Stimulated activated CD8-positive, alpha-beta memory T cell treated with anti-CD3 and anti-CD28 coated beads, Interleukin-7, amount 100 ng/mL, for 1 hour (primary cell): ENCODE data around the gene FEM1C.

Source experiments
- DNase-seq, 2 donors: peaks; one replicate each; pipeline ENCODE4 v3.0.0-alpha.2; 2020; ENCODE audit warnings: low read depth in 2 of 2

FEM1C gene

DNA sequence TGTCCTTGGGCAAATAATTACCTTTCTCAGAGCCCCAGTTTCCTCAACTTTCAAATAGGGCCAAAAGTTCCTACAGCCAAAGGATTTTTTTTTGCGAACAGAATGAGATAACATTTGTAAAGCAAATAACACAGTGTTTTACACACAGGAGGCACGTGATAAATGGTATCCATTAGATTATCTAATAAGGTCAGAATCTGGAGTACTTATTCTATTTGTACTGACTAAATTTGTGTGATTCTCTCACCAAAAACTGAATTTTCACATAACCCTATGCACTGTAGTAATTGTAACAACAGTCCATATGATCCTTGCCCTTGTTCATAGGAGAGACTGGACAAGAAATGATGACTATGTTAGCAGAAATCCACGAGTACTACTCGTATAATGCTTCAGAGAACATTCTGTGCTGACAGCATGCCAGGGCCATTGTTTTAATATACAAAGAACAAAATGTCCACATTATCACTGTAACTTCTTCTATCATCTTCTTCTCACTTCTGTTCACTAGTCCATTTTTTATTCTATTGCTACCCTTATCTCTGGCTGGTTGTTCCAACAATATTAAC is 13.9 kb upstream of the FEM1C start:
- DNase-seq: no peak

- DNase-seq: no peak
Observed at GRCh38 chr5:115557667-115558387, 13.3 kb upstream of the FEM1C start.

DNA sequence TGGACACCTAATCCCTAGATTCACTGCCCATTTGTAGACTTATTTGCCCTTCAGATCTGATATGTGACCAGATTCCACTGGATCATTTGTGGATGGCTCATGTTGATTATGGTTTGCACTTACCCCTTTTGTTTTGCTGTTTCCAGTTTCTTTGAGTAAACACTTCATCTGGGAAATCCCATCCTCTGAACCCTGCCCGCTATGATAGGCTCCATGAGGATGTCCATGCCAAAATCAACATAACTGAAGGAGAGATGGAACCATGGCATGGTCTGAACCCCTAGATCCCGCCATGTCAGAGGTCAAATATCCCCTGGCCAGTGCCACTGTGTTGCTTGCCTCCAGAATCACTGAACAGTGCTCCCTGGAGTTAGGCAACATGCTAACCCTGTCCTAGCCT is 11.7 kb upstream of the FEM1C start:
- no peak for DNase-seq

DNA sequence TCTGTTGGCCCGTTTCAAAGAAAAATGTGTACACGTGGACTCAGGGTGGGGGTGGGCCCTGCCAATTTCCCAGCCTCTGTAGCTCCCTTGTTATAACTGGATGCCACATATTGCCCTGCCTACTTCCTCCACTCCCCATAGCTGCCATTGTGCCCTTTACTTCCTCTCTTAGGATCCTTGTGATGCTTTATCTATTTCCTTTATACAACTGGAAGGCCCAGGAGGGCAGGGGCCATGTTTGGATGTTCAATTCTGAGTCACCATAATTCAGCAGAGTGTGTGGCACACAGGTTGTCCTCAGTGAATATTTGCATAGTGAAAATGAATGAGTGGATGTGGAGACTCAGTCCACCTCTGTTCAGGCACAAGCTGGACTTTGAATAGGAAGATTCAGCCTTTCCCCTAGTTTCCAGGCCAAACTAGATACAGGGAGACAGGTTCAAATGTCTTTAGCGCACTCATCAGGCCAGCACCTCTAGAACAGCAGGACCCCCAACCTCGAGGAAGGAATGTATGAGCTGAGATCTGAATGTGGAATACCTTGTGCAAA is 10.6 kb upstream of the FEM1C start:
- DNase-seq: no peak

DNA sequence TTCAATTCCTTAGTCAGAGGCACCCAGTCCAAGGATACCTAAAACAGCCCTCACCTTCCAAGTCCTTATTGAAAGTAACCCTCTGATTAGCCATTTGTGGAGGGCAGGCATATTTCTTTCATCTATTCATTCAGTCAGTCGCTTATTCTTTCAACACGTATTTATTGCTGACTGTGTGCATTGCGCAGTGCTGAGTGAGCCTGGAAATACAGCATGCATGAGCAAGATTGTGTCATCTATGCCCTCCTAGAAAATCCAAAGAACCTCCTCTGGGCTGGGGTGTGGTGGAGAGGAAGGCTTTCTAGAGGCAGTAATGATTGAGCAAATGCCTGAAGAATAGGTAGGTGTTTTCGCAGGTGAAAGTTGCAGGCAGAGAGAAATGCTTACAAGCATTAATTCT is 8.5 kb upstream of the FEM1C start:
- no peak for DNase-seq

GRCh38 chr5:115551415-115551814 is 6.8 kb upstream of the FEM1C start:
- DNase-seq: no peak

DNA sequence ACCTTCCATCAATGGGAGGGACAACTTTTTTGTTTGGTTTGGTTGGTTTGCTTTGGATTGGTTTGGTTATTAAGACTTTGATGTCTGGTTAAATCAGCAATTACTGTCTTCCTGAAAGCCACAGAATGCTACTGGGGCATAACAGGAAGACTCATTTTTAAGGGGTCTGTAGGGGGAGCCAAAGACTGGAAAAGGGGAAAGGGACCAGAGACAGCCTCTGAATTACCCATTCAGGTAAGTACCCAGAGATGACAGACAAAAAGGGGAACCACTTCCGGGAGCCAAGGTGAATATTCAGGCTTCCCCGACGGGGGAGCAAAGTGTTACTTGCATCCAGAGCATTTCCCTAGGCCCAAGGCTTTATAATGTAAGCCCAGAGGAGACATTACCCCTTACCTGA is 4.6 kb upstream of the FEM1C start:
- DNase-seq: no peak

GRCh38 chr5:115548683-115549082 is 4.1 kb upstream of the FEM1C start:
- DNase-seq: no peak

DNA sequence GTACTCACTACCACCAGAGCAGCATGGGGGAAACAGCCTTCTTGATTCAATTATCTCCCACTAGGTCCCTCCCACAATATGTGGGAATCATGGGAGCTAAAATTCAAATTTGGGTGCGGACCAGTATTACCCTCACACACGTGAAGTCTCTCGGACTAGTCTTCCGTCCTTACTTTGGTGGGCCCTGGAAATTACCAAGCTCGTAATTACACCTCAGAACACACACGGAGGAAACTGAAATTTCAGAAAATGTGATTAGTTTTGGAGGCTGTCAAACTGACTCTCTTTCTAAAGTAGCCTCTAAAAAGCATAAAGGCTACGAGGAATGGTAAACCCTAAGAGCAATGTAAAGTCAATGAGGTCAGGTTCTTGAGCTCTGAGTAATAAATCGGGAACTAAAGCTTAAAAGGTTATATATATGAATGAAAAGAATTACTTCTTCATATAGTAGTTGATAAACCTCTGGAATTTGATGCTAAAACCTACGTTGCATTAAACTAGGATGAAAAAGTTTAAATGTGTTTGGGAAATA is 842 bp upstream of the FEM1C start:
- DNase-seq: no peak

- DNase-seq: peak; percentile 19
Observed at GRCh38 chr5:115544043-115544435, 536 bp downstream of the FEM1C start.

DNA sequence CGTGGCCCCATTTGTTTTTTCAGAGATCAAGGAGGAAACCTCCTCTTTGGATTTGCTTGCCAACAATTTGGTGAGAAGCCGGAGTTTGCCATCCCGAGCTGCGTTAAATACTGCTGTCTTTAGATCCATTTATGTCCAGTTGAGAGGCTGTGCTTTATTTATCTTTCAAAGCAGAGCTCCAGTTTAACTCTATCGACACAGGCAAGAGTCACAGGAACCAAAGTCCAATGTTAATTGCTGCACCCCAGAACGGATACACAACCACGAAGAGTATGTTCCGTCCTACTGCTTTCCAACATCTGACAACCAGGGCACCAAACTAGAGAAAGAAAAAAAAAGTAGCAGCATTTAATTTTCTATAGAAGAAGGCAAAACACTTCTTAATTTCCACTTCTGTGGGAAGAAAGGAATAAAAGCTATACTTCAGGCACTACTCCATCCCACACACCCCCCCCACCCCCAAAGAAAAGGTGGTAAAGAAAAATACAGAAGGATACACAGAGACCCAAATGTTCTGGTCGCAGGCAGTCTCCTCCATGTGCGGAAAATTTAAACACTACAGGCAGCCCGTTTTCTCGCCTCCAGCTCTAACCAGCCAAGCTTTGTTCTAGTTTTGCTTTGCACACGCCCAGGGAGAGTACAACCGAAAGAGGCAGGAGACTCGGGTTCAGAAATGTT is 1.1 kb downstream of the FEM1C start:
- DNase-seq: no peak

- DNase-seq: no peak
Observed at GRCh38 chr5:115542651-115543364, 1.8 kb downstream of the FEM1C start.

GRCh38 chr5:115542086-115542485 is 2.5 kb downstream of the FEM1C start:
- no peak for DNase-seq

DNA sequence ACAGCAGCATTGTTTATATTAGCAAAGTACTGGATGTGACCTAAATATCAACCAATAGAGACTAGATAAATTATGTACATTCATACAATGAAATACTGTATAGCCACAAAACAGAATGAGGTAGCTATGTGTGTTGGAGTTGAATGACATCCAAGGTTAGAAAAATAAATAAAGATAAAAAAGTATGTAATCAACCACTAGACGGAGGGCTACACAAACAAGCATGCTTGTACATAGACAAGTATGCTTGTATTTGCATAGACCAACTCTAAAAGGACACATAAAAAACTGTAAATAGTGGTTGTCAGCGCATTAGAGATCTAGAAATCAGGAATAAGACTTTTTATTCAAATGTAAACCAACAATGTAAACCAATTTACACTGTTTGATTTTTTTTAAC is 3.0 kb downstream of the FEM1C start:
- DNase-seq: no peak

DNA sequence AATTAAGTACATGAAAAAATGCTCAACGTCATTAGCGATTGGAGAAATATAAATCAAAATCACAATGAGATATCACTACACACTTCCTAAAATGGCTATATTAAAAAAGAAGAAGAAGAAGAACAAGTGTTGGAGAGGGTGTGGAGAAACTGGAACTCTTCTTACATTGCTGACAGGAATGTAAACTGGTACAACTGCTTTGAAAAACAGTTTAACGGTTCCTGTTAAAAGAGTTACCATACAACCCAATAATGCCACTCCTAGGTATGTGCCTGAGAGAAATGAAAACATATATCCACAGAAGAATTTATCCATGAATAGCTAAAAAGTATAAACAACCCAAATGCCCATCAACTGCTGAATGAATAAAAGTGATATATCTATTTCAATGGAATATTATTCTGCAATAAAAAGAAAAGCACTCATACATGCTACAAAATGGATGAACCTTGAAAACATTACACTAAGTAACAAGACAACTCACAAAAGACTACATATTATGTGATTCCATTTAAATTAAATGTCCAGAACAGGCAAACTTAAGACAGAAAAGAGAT is 9.0 kb downstream of the FEM1C start:
- no peak for DNase-seq

GRCh38 chr5:115532517-115532916 is 12.1 kb downstream of the FEM1C start:
- DNase-seq: no peak

- DNase-seq: no peak
Observed at GRCh38 chr5:115531787-115532367, 12.7 kb downstream of the FEM1C start.

- no peak for DNase-seq
Observed at GRCh38 chr5:115531380-115531779, 13.2 kb downstream of the FEM1C start.

DNA sequence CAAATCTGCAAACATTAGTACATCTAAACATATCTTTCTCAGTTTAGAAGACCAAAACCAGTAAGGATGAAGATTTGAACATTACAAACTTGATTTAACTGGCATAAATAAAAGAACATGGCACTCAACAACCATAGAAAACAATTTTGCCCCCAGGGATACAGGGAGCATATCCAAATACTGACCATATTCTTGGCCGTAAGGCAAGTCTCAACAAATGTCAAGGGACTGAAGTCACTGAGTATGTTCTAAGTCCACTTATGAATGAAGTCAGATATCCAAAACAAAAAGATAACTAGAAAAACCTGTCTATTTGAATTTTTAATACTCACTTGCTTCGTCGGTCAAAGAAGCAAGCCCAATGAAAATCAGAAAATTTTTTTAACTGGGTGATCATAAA is 14.1 kb downstream of the FEM1C start:
- DNase-seq: no peak

GRCh38 chr5:115526604-115527003 is 18.0 kb downstream of the FEM1C start:
- no peak for DNase-seq

DNA sequence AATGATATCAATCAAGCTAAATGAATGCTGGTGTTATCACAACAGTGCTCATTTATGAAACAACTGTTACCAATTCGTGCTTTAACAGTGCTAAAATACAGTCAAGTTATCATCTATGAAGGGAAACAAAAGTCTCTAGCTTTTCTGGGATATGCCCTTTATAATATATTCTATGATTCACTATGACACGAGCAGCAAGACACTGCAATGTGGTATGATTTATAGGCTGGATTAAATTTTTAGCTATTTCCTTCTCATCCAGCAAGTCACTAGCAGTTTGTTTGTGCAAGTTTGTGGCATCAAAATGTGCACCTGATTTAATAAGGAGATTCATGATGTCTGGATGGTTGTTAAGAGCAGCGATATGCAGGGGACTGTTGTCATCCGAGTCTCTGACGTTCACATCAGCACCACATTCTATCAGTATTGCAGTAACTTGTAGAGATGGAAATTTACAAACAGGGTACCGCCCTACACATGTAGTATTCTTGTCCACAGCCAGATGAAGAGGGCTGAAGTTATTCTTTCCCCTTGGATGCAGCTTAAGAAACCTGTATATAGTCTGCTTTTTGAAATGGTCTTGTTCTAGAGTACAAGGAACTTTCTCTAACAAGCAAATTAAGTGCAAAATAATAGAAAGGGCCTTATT is 20.3 kb downstream of the FEM1C start:
- DNase-seq: no peak
